ENCODE results near the gene SND1. TPM values are rescaled to one million over a fixed set of nuclear protein-coding genes. Genes with fewer than 3 reads are reported as not detected.

The SND1 gene
- total RNA-seq, 3 donors from 2014 or later: 83.5 to 131 (median 120) TPM

GRCh38 chr7:127689194-127689772 is 37.3 kb downstream of the SND1 start:
- H3K9me3 ChIP-seq: no peaks in the 10 kb centered on the region
- intact Hi-C loops (cut with DNase I; ENCODE audit: low total_unique reads): no loop called here
- H3K27ac ChIP-seq: peak overlapping the region; percentile 50 to 52
- no peaks in the 10 kb centered on the region for H3K4me1 ChIP-seq
- no peaks in the 10 kb centered on the region for H3K27me3 ChIP-seq
- H3K36me3 ChIP-seq: no peaks in the 10 kb centered on the region
- no peak for DNase-seq (ENCODE audit: low spot score in 2 of 2)
- no peak for TF ChIP-seq POLR2A (IDR thresholded peaks at IDR 0.05)
- no peak for TF ChIP-seq POLR2AphosphoS5 (IDR thresholded peaks at IDR 0.05)
- H3K4me3 ChIP-seq: no peak overlapping the region

GRCh38 chr7:127690337-127690736 is 38.3 kb downstream of the SND1 start:
- no peaks in the 10 kb centered on the region for H3K36me3 ChIP-seq
- intact Hi-C loops (cut with DNase I; ENCODE audit: low total_unique reads): no loop called here

GRCh38 chr7:127690806-127691205 is 38.8 kb downstream of the SND1 start:
- Histone ChIP-seq H3K4me1 (no peaks in the 10 kb centered on the region), H3K27me3 (no peaks in the 10 kb centered on the region), H3K36me3 (no peaks in the 10 kb centered on the region), H3K4me3 (no peak overlapping the region), H3K27ac (no peak overlapping the region), H3K9me3 (no peaks in the 10 kb centered on the region)
- intact Hi-C loops (cut with DNase I; ENCODE audit: low total_unique reads): no loop called here
- no peak for TF ChIP-seq CTCF (IDR thresholded peaks at IDR 0.05)
- TF ChIP-seq POLR2AphosphoS5 (IDR thresholded peaks at IDR 0.05): no peak
- no peak for TF ChIP-seq POLR2A (IDR thresholded peaks at IDR 0.05)
- DNase-seq (ENCODE audit: low spot score in 2 of 2): no peak

More at GRCh38 chr7:127690337-127690736, 38.3 kb downstream of the SND1 start:
- Histone ChIP-seq H3K9me3 (no peaks in the 10 kb centered on the region), H3K27ac (no peak overlapping the region), H3K27me3 (no peaks in the 10 kb centered on the region), H3K4me1 (no peaks in the 10 kb centered on the region), H3K4me3 (no peak overlapping the region)
- no peak for DNase-seq (ENCODE audit: low spot score in 2 of 2)
- no peak for TF ChIP-seq POLR2A (IDR thresholded peaks at IDR 0.05)
- TF ChIP-seq CTCF (IDR thresholded peaks at IDR 0.05): no peak

- TF ChIP-seq POLR2A (IDR thresholded peaks at IDR 0.05) (no peak), CTCF (IDR thresholded peaks at IDR 0.05) (no peak), POLR2AphosphoS5 (IDR thresholded peaks at IDR 0.05) (no peak)
- H3K27me3 ChIP-seq: no peaks in the 10 kb centered on the region
- intact Hi-C loops (cut with DNase I; ENCODE audit: low total_unique reads): no loop called here
- H3K4me3 ChIP-seq: no peak overlapping the region
- H3K9me3 ChIP-seq: no peaks in the 10 kb centered on the region
- no peaks in the 10 kb centered on the region for H3K4me1 ChIP-seq
- H3K36me3 ChIP-seq: no peaks in the 10 kb centered on the region
- no peak for DNase-seq (ENCODE audit: low spot score in 2 of 2)
- H3K27ac ChIP-seq: no peak overlapping the region
Observed at GRCh38 chr7:127692200-127692599, 40.2 kb downstream of the SND1 start.

GRCh38 chr7:127699853-127700252 is 47.9 kb downstream of the SND1 start:
- H3K27ac ChIP-seq: no peak overlapping the region
- H3K36me3 ChIP-seq: no peaks in the 10 kb centered on the region
- H3K4me1 ChIP-seq: no peaks in the 10 kb centered on the region
- DNase-seq (ENCODE audit: low spot score in 2 of 2): no peak
- no peaks in the 10 kb centered on the region for H3K27me3 ChIP-seq
- intact Hi-C loops (cut with DNase I; ENCODE audit: low total_unique reads): no loop called here
- no peak for TF ChIP-seq POLR2AphosphoS5 (IDR thresholded peaks at IDR 0.05)
- no peak for TF ChIP-seq CTCF (IDR thresholded peaks at IDR 0.05)
- no peak for TF ChIP-seq POLR2A (IDR thresholded peaks at IDR 0.05)
- no peak overlapping the region for H3K4me3 ChIP-seq
- H3K9me3 ChIP-seq: no peaks in the 10 kb centered on the region

Measured in breast epithelium (tissue), 4 donors.